Epithelial cell of proximal tubule (primary cell): ENCODE measurements around the gene FGF19. TPM values are rescaled to one million over a fixed set of nuclear protein-coding genes. Genes with fewer than 3 reads are reported as not detected.

Source experiments
- DNase-seq: peaks from one replicate; pipeline ENCODE4 v3.0.0-alpha.2; 2011; ENCODE audit warnings: low read depth
- H3K4me3 ChIP-seq: 2 replicates; pipeline ENCODE4 v1.5.1; 2011; ENCODE audit warnings: low read depth, mild to moderate bottlenecking, low read length
- total RNA-seq: library from RNA; depleted of rRNA; stranded (reverse); fragments of >200 nt; gene quantifications from 2 replicates; pipeline ENCODE4 v1.2.3, GENCODE V29; 2015
- TF ChIP-seq, protein P1 (sequence below): conservative IDR thresholded peaks from 2 replicates; pipeline ENCODE4 v1.5.1; 2012; ENCODE audit warnings: low read depth, mild to moderate bottlenecking, low read length

The FGF19 gene
- total RNA-seq, 1 donor from 2014 or later: not detected

DNA sequence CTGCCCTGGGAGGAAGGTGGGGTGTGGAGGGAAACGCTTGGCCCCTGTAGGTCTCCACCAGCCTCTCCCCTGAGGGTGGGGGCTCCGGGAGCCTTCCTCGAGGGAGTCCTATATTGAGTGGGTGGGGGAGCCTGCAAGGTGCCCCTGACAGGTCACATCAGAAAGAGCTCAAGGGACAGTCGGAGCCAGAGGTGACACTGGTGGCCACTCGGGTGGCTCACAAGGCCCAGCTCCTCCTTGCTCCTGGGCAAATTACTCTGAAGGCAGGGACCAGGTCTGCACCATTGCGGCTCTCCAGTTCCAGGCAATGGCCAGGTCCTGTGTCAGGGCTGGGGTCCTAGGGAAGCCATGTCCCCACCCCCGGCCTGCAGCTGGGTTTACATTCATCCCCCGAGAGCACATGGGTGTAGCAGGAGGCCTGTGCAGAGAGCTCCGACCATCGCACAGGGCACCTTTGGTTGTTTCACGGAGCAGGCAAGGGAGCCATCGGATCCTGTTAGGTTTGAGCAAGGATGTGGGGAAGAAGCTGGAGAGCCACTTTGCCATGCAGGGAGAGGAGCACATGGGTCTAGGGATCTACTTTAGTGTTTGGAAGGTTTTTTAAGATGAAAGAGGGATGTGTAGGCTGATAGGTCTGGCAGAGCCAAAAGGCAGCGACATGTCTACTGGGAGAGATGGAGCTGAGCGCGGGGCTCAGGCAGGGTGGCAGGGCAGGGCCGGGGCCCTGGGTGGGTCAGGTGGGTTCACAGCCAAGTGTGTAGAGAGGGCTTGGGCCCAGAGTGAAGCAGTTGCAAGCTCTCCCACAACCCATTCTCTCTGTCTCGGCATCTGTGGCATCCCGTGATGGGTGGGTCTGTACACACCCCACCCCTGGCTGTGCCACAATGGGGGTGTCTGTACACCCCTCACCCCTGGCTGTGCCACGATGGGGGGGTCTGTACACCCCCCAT, 48.1 kb downstream of the FGF19 start:
- no peak overlapping the region for H3K4me3 ChIP-seq
- no peak for DNase-seq
- TF ChIP-seq, protein P1, sequence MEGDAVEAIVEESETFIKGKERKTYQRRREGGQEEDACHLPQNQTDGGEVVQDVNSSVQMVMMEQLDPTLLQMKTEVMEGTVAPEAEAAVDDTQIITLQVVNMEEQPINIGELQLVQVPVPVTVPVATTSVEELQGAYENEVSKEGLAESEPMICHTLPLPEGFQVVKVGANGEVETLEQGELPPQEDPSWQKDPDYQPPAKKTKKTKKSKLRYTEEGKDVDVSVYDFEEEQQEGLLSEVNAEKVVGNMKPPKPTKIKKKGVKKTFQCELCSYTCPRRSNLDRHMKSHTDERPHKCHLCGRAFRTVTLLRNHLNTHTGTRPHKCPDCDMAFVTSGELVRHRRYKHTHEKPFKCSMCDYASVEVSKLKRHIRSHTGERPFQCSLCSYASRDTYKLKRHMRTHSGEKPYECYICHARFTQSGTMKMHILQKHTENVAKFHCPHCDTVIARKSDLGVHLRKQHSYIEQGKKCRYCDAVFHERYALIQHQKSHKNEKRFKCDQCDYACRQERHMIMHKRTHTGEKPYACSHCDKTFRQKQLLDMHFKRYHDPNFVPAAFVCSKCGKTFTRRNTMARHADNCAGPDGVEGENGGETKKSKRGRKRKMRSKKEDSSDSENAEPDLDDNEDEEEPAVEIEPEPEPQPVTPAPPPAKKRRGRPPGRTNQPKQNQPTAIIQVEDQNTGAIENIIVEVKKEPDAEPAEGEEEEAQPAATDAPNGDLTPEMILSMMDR: no peak

DNA sequence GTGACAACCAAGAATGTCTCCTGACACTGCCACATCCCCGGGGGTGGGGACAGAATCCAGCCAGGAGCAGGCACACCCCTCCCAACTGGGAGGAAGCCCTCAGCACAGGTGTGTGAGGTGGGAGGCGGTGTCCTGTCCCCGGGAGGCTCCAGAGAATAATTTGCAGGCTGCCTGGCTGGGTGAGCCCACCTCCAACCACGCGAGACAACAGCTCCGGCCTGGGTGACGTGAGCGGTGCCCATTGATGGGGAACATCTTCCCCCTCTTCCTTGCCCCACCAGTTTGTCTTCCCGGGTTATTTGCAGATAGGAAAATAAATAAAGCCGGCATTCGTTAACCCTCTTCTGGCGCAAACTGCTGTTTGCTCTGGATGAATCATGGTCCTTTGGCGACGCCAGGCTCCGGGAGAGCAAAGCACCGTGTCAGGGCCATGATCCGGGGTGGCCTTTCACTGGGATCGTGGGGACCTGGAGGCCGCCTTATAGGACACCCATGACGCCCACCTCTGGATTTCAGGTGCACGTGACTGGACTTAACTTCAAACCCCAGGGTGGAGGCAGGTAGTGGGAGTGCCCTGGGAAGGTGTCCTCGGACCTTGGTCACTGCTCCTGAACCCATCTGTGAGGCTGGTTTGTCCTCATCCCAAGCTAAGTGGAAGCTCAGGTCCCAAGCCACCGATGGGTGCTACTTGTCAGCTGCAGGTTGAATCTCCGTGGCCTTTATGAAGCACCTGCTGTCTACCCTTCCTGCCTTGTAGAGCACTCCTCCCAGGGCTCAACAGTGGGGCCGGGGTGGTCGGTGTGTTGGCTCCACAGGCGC, 49.0 kb downstream of the FGF19 start:
- H3K4me3 ChIP-seq: no peak overlapping the region
- TF ChIP-seq, protein P1: no peak
- DNase-seq: no peak

DNA sequence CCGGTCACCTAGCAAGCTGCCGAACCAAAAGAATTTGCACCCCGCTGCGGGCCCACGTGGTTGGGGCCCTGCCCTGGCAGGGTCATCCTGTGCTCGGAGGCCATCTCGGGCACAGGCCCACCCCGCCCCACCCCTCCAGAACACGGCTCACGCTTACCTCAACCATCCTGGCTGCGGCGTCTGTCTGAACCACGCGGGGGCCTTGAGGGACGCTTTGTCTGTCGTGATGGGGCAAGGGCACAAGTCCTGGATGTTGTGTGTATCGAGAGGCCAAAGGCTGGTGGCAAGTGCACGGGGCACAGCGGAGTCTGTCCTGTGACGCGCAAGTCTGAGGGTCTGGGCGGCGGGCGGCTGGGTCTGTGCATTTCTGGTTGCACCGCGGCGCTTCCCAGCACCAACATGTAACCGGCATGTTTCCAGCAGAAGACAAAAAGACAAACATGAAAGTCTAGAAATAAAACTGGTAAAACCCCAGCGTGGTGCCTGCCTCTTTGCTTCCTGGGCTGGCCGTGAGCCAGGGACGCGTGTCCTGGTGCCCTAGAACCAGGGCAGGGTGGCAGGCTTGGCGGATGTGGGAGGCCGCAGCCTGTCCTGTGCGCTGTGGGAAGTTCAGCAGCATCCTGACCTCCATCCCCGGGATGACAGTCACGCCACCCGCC, 49.7 kb downstream of the FGF19 start:
- TF ChIP-seq, protein P1: no peak
- H3K4me3 ChIP-seq: no peak overlapping the region
- no peak for DNase-seq

DNA sequence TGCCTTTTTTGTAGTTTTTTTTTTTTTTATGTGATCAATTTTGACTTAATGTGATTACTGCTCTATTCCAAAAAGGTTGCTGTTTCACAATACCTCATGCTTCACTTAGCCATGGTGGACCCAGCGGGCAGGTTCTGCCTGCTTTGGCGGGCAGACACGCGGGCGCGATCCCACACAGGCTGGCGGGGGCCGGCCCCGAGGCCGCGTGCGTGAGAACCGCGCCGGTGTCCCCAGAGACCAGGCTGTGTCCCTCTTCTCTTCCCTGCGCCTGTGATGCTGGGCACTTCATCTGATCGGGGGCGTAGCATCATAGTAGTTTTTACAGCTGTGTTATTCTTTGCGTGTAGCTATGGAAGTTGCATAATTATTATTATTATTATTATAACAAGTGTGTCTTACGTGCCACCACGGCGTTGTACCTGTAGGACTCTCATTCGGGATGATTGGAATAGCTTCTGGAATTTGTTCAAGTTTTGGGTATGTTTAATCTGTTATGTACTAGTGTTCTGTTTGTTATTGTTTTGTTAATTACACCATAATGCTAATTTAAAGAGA, 50.3 kb downstream of the FGF19 start:
- H3K4me3 ChIP-seq: no peak overlapping the region
- no peak for DNase-seq
- TF ChIP-seq, protein P1: no peak

DNA sequence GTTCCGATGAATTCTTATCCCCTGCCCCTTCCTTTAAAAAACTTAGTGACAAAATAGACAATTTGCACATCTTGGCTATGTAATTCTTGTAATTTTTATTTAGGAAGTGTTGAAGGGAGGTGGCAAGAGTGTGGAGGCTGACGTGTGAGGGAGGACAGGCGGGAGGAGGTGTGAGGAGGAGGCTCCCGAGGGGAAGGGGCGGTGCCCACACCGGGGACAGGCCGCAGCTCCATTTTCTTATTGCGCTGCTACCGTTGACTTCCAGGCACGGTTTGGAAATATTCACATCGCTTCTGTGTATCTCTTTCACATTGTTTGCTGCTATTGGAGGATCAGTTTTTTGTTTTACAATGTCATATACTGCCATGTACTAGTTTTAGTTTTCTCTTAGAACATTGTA, 50.8 kb downstream of the FGF19 start:
- TF ChIP-seq, protein P1: no peak
- DNase-seq: no peak

DNA sequence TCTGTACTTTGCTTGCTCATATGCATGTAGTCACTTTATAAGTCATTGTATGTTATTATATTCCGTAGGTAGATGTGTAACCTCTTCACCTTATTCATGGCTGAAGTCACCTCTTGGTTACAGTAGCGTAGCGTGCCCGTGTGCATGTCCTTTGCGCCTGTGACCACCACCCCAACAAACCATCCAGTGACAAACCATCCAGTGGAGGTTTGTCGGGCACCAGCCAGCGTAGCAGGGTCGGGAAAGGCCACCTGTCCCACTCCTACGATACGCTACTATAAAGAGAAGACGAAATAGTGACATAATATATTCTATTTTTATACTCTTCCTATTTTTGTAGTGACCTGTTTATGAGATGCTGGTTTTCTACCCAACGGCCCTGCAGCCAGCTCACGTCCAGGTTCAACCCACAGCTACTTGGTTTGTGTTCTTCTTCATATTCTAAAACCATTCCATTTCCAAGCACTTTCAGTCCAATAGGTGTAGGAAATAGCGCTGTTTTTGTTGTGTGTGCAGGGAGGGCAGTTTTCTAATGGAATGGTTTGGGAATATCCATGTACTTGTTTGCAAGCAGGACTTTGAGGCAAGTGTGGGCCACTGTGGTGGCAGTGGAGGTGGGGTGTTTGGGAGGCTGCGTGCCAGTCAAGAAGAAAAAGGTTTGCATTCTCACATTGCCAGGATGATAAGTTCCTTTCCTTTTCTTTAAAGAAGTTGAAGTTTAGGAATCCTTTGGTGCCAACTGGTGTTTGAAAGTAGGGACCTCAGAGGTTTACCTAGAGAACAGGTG, 51.8 kb downstream of the FGF19 start:
- H3K4me3 ChIP-seq: no peak overlapping the region
- no peak for DNase-seq
- TF ChIP-seq, protein P1: no peak

More for the DNA sequence above, 50.8 kb downstream of the FGF19 start:
- H3K4me3 ChIP-seq: no peak overlapping the region
